NCI-H146 (cell line): ENCODE results near the gene MRM3.
A peak's percentile ranks its signal among the peaks of the same experiment; 100 is the strongest.
"Not testable (repeated sequence)": the region's sequence is repeated elsewhere in the genome, so short reads cannot be mapped to it uniquely, and the experiment has no call there.

Source experiments
- DNase-seq: peaks from one replicate; lab custom pipeline; 2025; lab: John Stamatoyannopoulos, UW

Gene MRM3

GRCh38 chr17:781805-782731 is at the start of gene MRM3, which contains the start of gene GLOD4:
TSS of gene MRM3 (plus strand) at chr17:782353. CDS start at chr17:782379, 26 bp downstream.
TSS of gene GLOD4 (minus strand) at chr17:782280. CDS start at chr17:782255, 25 bp downstream.
- DNase-seq = peak; percentile 83

GRCh38 chr17:732902-733720 is 49.0 kb upstream of the MRM3 start:
- DNase-seq = peak; percentile 56

- DNase-seq = no peak
Observed at GRCh38 chr17:733743-734142, 48.4 kb upstream of the MRM3 start.

GRCh38 chr17:737561-738113 is 44.5 kb upstream of the MRM3 start:
- DNase-seq = no peak

GRCh38 chr17:740240-741017 is 41.7 kb upstream of the MRM3 start:
- no peak for DNase-seq

- DNase-seq = no peak
Observed at GRCh38 chr17:742147-742793, 39.9 kb upstream of the MRM3 start.

GRCh38 chr17:743139-743538 is 39.0 kb upstream of the MRM3 start:
- DNase-seq = no peak

- no peak for DNase-seq
Observed at GRCh38 chr17:744937-745336, 37.2 kb upstream of the MRM3 start.

- no peak for DNase-seq
Observed at GRCh38 chr17:745406-745805, 36.7 kb upstream of the MRM3 start.

- DNase-seq = no peak
Observed at GRCh38 chr17:746181-746580, 36.0 kb upstream of the MRM3 start.

GRCh38 chr17:746783-747629 is 35.1 kb upstream of the MRM3 start:
- no peak for DNase-seq

GRCh38 chr17:748604-749003 is 33.5 kb upstream of the MRM3 start:
- not testable (repeated sequence) for DNase-seq

- DNase-seq = not testable (repeated sequence)
Observed at GRCh38 chr17:749359-749758, 32.8 kb upstream of the MRM3 start.

- no peak for DNase-seq
Observed at GRCh38 chr17:750431-751037, 31.6 kb upstream of the MRM3 start.

GRCh38 chr17:751269-752001 is 30.7 kb upstream of the MRM3 start:
- peak; percentile 35 for DNase-seq

- peak; percentile 89 for DNase-seq
Observed at GRCh38 chr17:752002-752619, 30.0 kb upstream of the MRM3 start, which contains the start of gene GEMIN4. TSS of gene GEMIN4 (minus strand) at chr17:752264. CDS start at chr17:752142, 122 bp downstream.

- peak; percentile 73 for DNase-seq
Observed at GRCh38 chr17:752620-753219, 29.4 kb upstream of the MRM3 start.

GRCh38 chr17:753418-753817 is 28.7 kb upstream of the MRM3 start:
- DNase-seq = no peak
